ENCODE measurements around the gene RAI1. TPM values are rescaled to one million over a fixed set of nuclear protein-coding genes. Genes with fewer than 3 reads are reported as not detected.

RAI1 gene
- total and polyA plus RNA-seq, 2 of the 13 experiments (the other 11 are each of a cell fraction or from before 2014, with no cell fraction given), result 3.4 to 5.2 TPM

DNA sequence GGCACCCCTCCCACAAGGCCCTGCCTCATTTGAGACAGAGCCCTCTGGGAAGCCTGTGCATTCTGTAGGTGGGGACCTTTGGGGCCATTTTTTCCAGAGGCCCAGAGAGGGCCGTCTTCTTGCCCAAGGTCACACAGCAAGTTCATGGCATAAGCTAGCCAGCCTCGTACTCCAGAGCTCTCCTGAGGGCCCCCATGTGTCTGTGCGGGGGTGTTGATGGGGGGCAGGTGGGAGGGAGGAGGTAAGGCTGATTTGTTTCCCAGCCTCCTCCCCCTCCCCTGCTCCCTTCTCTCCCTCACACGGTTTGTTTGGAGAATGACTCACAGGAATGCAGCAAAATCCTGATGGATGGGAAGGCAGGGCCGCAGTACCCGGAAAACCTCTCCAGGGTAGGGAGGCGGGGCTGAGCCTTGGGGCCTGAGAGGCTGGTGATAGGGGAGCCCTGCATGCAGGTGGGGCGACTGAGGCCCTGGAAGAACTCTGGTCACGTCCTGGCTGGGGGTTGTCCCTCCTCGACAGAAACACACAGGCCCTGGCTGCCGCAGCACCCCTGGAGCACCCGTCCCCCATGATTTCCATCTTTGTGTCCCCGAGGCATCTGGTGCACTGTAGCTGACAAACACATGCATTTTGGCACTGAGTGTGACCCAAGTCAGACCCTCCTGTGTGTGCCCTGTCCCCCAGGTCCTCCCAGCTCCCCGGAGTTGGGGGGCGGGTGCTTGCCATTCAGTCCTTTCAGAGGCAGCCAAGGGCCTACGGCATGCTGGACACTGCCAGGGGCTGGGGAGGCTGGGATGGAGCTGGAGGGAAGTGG is 29.7 kb downstream of the RAI1 start (continued):
- TF ChIP-seq ZNF558 (CRISPR knock-in tag; IDR thresholded peaks at IDR 0.05; ENCODE audit: borderline replicate concordance) (no peak), MNT (IDR thresholded peaks at IDR 0.05) (no peak), MTF2 (CRISPR knock-in tag; IDR thresholded peaks at IDR 0.05; ENCODE audit: borderline replicate concordance) (no peak), ZIK1 (CRISPR knock-in tag; IDR thresholded peaks at IDR 0.05; ENCODE audit: borderline replicate concordance, low read depth) (no peak), IKZF5 (CRISPR knock-in tag; IDR thresholded peaks at IDR 0.05) (peak; percentile 68; the same call in 1 of the 2 replicates), ZNF335 (CRISPR knock-in tag; IDR thresholded peaks at IDR 0.05) (peak; percentile 82), ZNF776 (CRISPR knock-in tag; IDR thresholded peaks at IDR 0.05) (no peak), ZNF121 (CRISPR knock-in tag; IDR thresholded peaks at IDR 0.05) (no peak), CBX1 (IDR thresholded peaks at IDR 0.05; ENCODE audit: low read depth) (peak; percentile 23), HNF1B (CRISPR knock-in tag; IDR thresholded peaks at IDR 0.05) (0 out of 2 replicates have a peak, but pooled peaks have one; percentile 27), ZSCAN31 (CRISPR knock-in tag; IDR thresholded peaks at IDR 0.05; ENCODE audit: low read depth) (no peak), EEA1 (CRISPR knock-in tag; IDR thresholded peaks at IDR 0.05; ENCODE audit: borderline replicate concordance) (no peak), NCOA1 (CRISPR knock-in tag; IDR thresholded peaks at IDR 0.05) (no peak; the same call in 1 of the 2 replicates), SMAD9 (CRISPR knock-in tag; IDR thresholded peaks at IDR 0.05) (no peak), ZBTB14 (CRISPR knock-in tag; IDR thresholded peaks at IDR 0.05) (no peak), ZSCAN30 (CRISPR knock-in tag; IDR thresholded peaks at IDR 0.05) (no peak), ATAD3A (CRISPR knock-in tag; IDR thresholded peaks at IDR 0.05) (no peak), HOXA5 (CRISPR knock-in tag; IDR thresholded peaks at IDR 0.05) (no peak; the same call in 1 of the 2 replicates)
- TF ChIP-seq, protein P1, sequence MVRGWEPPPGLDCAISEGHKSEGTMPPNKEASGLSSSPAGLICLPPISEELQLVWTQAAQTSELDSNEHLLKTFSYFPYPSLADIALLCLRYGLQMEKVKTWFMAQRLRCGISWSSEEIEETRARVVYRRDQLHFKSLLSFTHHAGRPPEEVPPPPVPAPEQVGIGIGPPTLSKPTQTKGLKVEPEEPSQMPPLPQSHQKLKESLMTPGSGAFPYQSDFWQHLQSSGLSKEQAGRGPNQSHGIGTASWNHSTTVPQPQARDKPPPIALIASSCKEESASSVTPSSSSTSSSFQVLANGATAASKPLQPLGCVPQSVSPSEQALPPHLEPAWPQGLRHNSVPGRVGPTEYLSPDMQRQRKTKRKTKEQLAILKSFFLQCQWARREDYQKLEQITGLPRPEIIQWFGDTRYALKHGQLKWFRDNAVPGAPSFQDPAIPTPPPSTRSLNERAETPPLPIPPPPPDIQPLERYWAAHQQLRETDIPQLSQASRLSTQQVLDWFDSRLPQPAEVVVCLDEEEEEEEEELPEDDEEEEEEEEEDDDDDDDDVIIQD (CRISPR knock-in tag; IDR thresholded peaks at IDR 0.05; ENCODE audit: low read depth), result 0 out of 2 replicates have a peak, but pooled peaks have one; percentile 30
- TF ChIP-seq, protein P2, sequence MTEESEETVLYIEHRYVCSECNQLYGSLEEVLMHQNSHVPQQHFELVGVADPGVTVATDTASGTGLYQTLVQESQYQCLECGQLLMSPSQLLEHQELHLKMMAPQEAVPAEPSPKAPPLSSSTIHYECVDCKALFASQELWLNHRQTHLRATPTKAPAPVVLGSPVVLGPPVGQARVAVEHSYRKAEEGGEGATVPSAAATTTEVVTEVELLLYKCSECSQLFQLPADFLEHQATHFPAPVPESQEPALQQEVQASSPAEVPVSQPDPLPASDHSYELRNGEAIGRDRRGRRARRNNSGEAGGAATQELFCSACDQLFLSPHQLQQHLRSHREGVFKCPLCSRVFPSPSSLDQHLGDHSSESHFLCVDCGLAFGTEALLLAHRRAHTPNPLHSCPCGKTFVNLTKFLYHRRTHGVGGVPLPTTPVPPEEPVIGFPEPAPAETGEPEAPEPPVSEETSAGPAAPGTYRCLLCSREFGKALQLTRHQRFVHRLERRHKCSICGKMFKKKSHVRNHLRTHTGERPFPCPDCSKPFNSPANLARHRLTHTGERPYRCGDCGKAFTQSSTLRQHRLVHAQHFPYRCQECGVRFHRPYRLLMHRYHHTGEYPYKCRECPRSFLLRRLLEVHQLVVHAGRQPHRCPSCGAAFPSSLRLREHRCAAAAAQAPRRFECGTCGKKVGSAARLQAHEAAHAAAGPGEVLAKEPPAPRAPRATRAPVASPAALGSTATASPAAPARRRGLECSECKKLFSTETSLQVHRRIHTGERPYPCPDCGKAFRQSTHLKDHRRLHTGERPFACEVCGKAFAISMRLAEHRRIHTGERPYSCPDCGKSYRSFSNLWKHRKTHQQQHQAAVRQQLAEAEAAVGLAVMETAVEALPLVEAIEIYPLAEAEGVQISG (CRISPR knock-in tag; IDR thresholded peaks at IDR 0.05), result no peak

Data from HepG2 (cell line).